Heart left ventricle (tissue), 16 donors: ENCODE results near the gene H19. TPM values are rescaled to one million over a fixed set of nuclear protein-coding genes. Genes with fewer than 3 reads are reported as not detected.

Source experiments
- ATAC-seq, 4 donors: fragments of 200-7000 bp; cut with Tn5 transposase; one replicate each; pipeline ENCODE4 v1.9.1; 2020 to 2022; ENCODE audit warnings: moderate library complexity in 4 of 4, mild to moderate bottlenecking in 3 of 4, moderate number of reproducible peaks in 1 of 4
- DNase-seq, 5 donors: peaks; one replicate each; pipeline ENCODE4 v3.0.0-alpha.2; 2020
- H3K27ac ChIP-seq, 12 donors: fragments of 200-600 bp; sonication (generic) in 4 of 12; one replicate each; pipeline versions ENCODE4 v1.5.0 to v1.8.0; 2016 to 2022; ENCODE audit warnings: mild to moderate bottlenecking in 2 of 12
- H3K27me3 ChIP-seq, 9 donors: fragments of 200-600 bp; sonication (generic) in 2 of 9; one replicate each; pipeline versions ENCODE4 v1.5.1 to v1.8.0; 2016 to 2022; ENCODE audit warnings: mild to moderate bottlenecking in 3 of 9
- H3K36me3 ChIP-seq, 9 donors: fragments of 200-600 bp; sonication (generic) in 2 of 9; one replicate each; pipeline versions ENCODE4 v1.5.0 to v1.8.0; 2018 to 2022; ENCODE audit warnings: mild to moderate bottlenecking in 2 of 9
- H3K4me1 ChIP-seq, 12 donors: fragments of 200-600 bp; sonication (generic) in 4 of 12; one replicate each; pipeline versions ENCODE4 v1.5.0 to v1.8.0; 2016 to 2022; ENCODE audit warnings: mild to moderate bottlenecking in 3 of 12
- H3K4me3 ChIP-seq, 12 donors: fragments of 200-600 bp; sonication (generic) in 4 of 12; one replicate each; pipeline versions ENCODE4 v1.5.0 to v1.8.0; 2017 to 2022; ENCODE audit warnings: mild to moderate bottlenecking in 9 of 12, moderate library complexity in 4 of 12
- H3K9me3 ChIP-seq, 12 donors: fragments of 200-600 bp; sonication (generic) in 4 of 12; one replicate each; pipeline versions ENCODE4 v1.5.0 to v1.8.0; 2016 to 2022; ENCODE audit warnings: mild to moderate bottlenecking in 1 of 12
- CTCF ChIP-seq, 12 donors: fragments of 200-600 bp; sonication (generic) in 4 of 12; IDR thresholded peaks; one replicate each; pipeline versions ENCODE4 v1.5.0 to v1.8.0; 2018 to 2022; ENCODE audit warnings: antibody characterized with exemption in 12 of 12, mild to moderate bottlenecking in 5 of 12
- POLR2A ChIP-seq, 2 donors: fragments of 450-650 bp; IDR thresholded peaks; one replicate each; pipeline ENCODE4 v1.6.1; 2017; ENCODE audit warnings: antibody characterized with exemption in 2 of 2, mild to moderate bottlenecking in 2 of 2, moderate library complexity in 2 of 2
- WGBS, 4 donors: extraction: QIAGEN DNeasy Blood & Tissue Kit in 2 of 4; methylation state at CpG; one replicate each; pipeline versions ENCODE4 v1.1.5 to v1.1.7; 2013 to 2018; 5-methylcytosine and 5-hydroxymethylcytosine counted together
- intact Hi-C, 10 donors: fragments of 100-400 bp; cut with DNase I; formaldehyde crosslinking; loops; one replicate each; pipeline versions ENCODE4 v1.11.1 to v1.14.2; 2022
- polyA plus RNA-seq, 2 donors: library from polyadenylated mRNA; stranded (reverse); fragments of 200-250 nt; gene quantifications; one replicate each; pipeline ENCODE4 v1.2.3, GENCODE V29; 2013
- total RNA-seq, 9 donors: library from RNA; depleted of rRNA in 2 of 9; stranded (reverse); fragments of >200 nt in 2 of 9; fragmentation: NEBNext Ultra II Directional in 3 of 9; extraction: Animal tissue kit (Norgen Biotek cat#: 25700) in 3 of 9; gene quantifications; one replicate each; pipeline versions ENCODE4 v1.1.0 to v1.2.4, GENCODE V29; 2016 to 2023
- donor health status: ischemic (EF 13 %, LVEDD 7.1; RV severe dilation, severe dysfunction).
- donor health status: healthy with polysubstance abuse.
- donor health status: DM: no; HTN: yes; CAD: no.
- donor health status: DM: no; HTN: no; CAD: no.
- donor health status: ischemic (EF 25% LVEDD 6.9; RV normal size, moderate dysfunction).
- donor health status: ischemic (EF 25% LVEDD 5.7; RV mildly dilated, moderate dysfunction).
- donor health status: healthy.
- donor health status: DM: yes; HTN: yes; CAD: no.
- donor health status: ischemic (EF 35%, LVEDD 5.7; RV mildly dilated, moderate dysfunction).
- donor health status: nonischemic (EF 11% LVEDD 7.7; RV severe dilation, severe dysfunction).
- donor health status: DM: yes; HTN: yes; CAD: no.
- donor health status: PGD.
- donor health status: ischemic (EF 29% LVEDD 5.4; RV normal size, mild dysfunction).
- donor health status: nonischemic (EF 23%, LVEDD 6.1; RV moderate dilation, normal function).

Gene H19
- total and polyA plus RNA-seq, 11 donors = 303 to 1,545 (median 586) TPM

- peak in 3 of 4 donors; percentile 22 to 72 (median 46) for ATAC-seq
- no CpG with 5 or more reads among the region's 29 CpGs for WGBS, 4 donors
Observed at GRCh38 chr11:1990872-1991578, 6.6 kb downstream of the H19 start.

GRCh38 chr11:1989953-1990352 is 7.7 kb downstream of the H19 start:
- Histone ChIP-seq H3K9me3 (no peaks in the 10 kb centered on the region), H3K27ac (no peak overlapping the region), H3K36me3 (no peaks in the 10 kb centered on the region), H3K27me3 (no peaks in the 10 kb centered on the region), H3K4me3 (no peak overlapping the region), H3K4me1 (no peaks in the 10 kb centered on the region)
- TF ChIP-seq CTCF (IDR thresholded peaks at IDR 0.05) (no peak), POLR2A (IDR thresholded peaks at IDR 0.05) (no peak)
- intact Hi-C loops = no loop called here
- no CpG with 5 or more reads among the region's 15 CpGs for WGBS, 4 donors
- DNase-seq (no peak), ATAC-seq (no peak)

More at GRCh38 chr11:1990872-1991578, 6.6 kb downstream of the H19 start:
- no peaks in the 10 kb centered on the region for H3K4me1 ChIP-seq
- H3K27me3 ChIP-seq = no peaks in the 10 kb centered on the region
- TF ChIP-seq CTCF (IDR thresholded peaks at IDR 0.05) (no peak), POLR2A (IDR thresholded peaks at IDR 0.05) (no peak)
- no peak overlapping the region for H3K27ac ChIP-seq
- H3K36me3 ChIP-seq = no peaks in the 10 kb centered on the region
- no peak for DNase-seq
- intact Hi-C loops = no loop called here
- H3K4me3 ChIP-seq = no peak overlapping the region
- no peaks in the 10 kb centered on the region for H3K9me3 ChIP-seq

- DNase-seq (peak in 4 of 5 donors; percentile 14 to 52 (median 22)), ATAC-seq (peak in 1 of 4 donors; percentile 42)
- no peaks in the 10 kb centered on the region for H3K36me3 ChIP-seq
- H3K27ac ChIP-seq = no peak overlapping the region
- H3K4me3 ChIP-seq = no peak overlapping the region
- no peaks in the 10 kb centered on the region for H3K9me3 ChIP-seq
- H3K27me3 ChIP-seq = no peaks in the 10 kb centered on the region
- WGBS, 4 donors = 44 to 80% (median 77%) methylated on average over 1 to 17 of the region's 24 CpGs
- no peak for TF ChIP-seq POLR2A (IDR thresholded peaks at IDR 0.05)
- no peak for TF ChIP-seq CTCF (IDR thresholded peaks at IDR 0.05)
- intact Hi-C loops = no loop called here
- H3K4me1 ChIP-seq = no peaks in the 10 kb centered on the region
Observed at GRCh38 chr11:1988667-1989317, 8.8 kb downstream of the H19 start.

- Histone ChIP-seq H3K4me1 (no peaks in the 10 kb centered on the region), H3K27me3 (no peaks in the 10 kb centered on the region), H3K4me3 (no peak overlapping the region), H3K36me3 (no peaks in the 10 kb centered on the region), H3K9me3 (no peaks in the 10 kb centered on the region), H3K27ac (no peak overlapping the region)
- intact Hi-C loops = no loop called here
- WGBS, 4 donors = no CpG with 5 or more reads among the region's 11 CpGs
- DNase-seq (no peak), ATAC-seq (no peak)
- no peak for TF ChIP-seq POLR2A (IDR thresholded peaks at IDR 0.05)
- TF ChIP-seq CTCF (IDR thresholded peaks at IDR 0.05) = no peak
Observed at GRCh38 chr11:1988174-1988573, 9.5 kb downstream of the H19 start.
